Keratinocyte (primary cell): ENCODE measurements around the gene DPF3. TPM values are rescaled to one million over a fixed set of nuclear protein-coding genes. Genes with fewer than 3 reads are reported as not detected.

Source experiments
- DNase-seq: peaks from one replicate; pipeline ENCODE4 v3.0.0-alpha.2; 2011; ENCODE audit warnings: low read depth, missing footprints, low spot score
- FAIRE-seq: peaks from 2 replicates; lab custom pipeline; 2011; peaks lifted over from hg19 to GRCh38; lab: Jason Lieb, UNC
- H2AFZ ChIP-seq: 2 replicates; pipeline ENCODE4 v1.6.0; 2012; ENCODE audit warnings: low read length, control low read depth, inconsistent platforms; ENCODE audit not compliant: control insufficient read depth
- H3K27ac ChIP-seq: 2 replicates; pipeline ENCODE4 v1.5.1; 2011; ENCODE audit warnings: low read length; ENCODE audit not compliant: control insufficient read depth, insufficient read depth
- H3K27me3 ChIP-seq: 3 replicates; pipeline ENCODE4 v1.6.0; 2011; ENCODE audit warnings: low read length; ENCODE audit not compliant: control insufficient read depth, insufficient read depth; ENCODE audit errors: extremely low read depth
- H3K36me3 ChIP-seq, 2 experiments: 2 replicates in 1 of 2; 3 replicates in 1 of 2; pipeline ENCODE4 v1.5.1; 2011; ENCODE audit warnings: low read length in 2 of 2, mild to moderate bottlenecking in 1 of 2; ENCODE audit not compliant: control insufficient read depth in 2 of 2, insufficient read depth in 2 of 2; ENCODE audit errors: extremely low read depth in 1 of 2
- H3K4me1 ChIP-seq: 3 replicates; pipeline ENCODE4 v1.5.1; 2011; ENCODE audit warnings: low read length; ENCODE audit not compliant: control insufficient read depth, insufficient read depth; ENCODE audit errors: extremely low read depth
- H3K4me2 ChIP-seq: 3 replicates; pipeline ENCODE4 v1.6.0; 2011; ENCODE audit warnings: low read depth, low read length; ENCODE audit not compliant: control insufficient read depth, insufficient read depth; ENCODE audit errors: extremely low read depth
- H3K4me3 ChIP-seq, 3 experiments: fragments of 200-600 bp in 1 of 3; sonication (generic) in 1 of 3; 2 replicates in 2 of 3; 3 replicates in 1 of 3; pipeline ENCODE4 v1.5.1; 2011 to 2016; ENCODE audit warnings: low read length in 3 of 3, mild to moderate bottlenecking in 3 of 3, control low read depth in 2 of 3, inconsistent platforms in 1 of 3, low read depth in 1 of 3, mixed read lengths in 1 of 3, mixed run types in 1 of 3, moderate library complexity in 1 of 3; ENCODE audit not compliant: control insufficient read depth in 2 of 3, insufficient read depth in 2 of 3; ENCODE audit errors: extremely low read depth in 1 of 3
- H3K79me2 ChIP-seq: 2 replicates; pipeline ENCODE4 v1.6.0; 2012; ENCODE audit warnings: low read length; ENCODE audit not compliant: control insufficient read depth, insufficient read depth
- H3K9ac ChIP-seq: 3 replicates; pipeline ENCODE4 v1.6.0; 2011; ENCODE audit warnings: low read length; ENCODE audit not compliant: control insufficient read depth, insufficient read depth; ENCODE audit errors: extremely low read depth
- H3K9me1 ChIP-seq: 3 replicates; pipeline ENCODE4 v1.6.0; 2011; ENCODE audit warnings: low read length; ENCODE audit not compliant: control insufficient read depth, insufficient read depth; ENCODE audit errors: extremely low read depth
- H3K9me3 ChIP-seq: 2 replicates; pipeline ENCODE4 v1.5.1; 2012; ENCODE audit warnings: low read depth, low read length; ENCODE audit not compliant: control insufficient read depth
- H4K20me1 ChIP-seq: 3 replicates; pipeline ENCODE4 v1.6.0; 2011; ENCODE audit warnings: low read length; ENCODE audit not compliant: control insufficient read depth, insufficient read depth; ENCODE audit errors: extremely low read depth
- CTCF ChIP-seq, 3 experiments: IDR thresholded peaks in 1 of 3; conservative IDR thresholded peaks in 1 of 3; optimal IDR thresholded peaks in 1 of 3; 2 replicates in 2 of 3; 3 replicates in 1 of 3; pipeline versions ENCODE3 to v1.5.1; 2011; ENCODE audit warnings: low read length in 3 of 3, mild to moderate bottlenecking in 3 of 3, moderate library complexity in 2 of 3, control low read depth in 1 of 3, inconsistent platforms in 1 of 3; ENCODE audit not compliant: insufficient read depth in 2 of 3; ENCODE audit errors: extremely low read depth in 1 of 3
- EZH2 ChIP-seq: IDR thresholded peaks from one replicate; pipeline ENCODE4 v1.6.1; 2012; ENCODE audit warnings: inconsistent platforms, mild to moderate bottlenecking, low read length, moderate library complexity
- dilution Hi-C: fragments of 300-500 bp; cut with MboI; formaldehyde crosslinking; loops from one replicate; pipeline ENCODE4 v1.7.0; 2020; ENCODE audit warnings: low sequenced_read_pairs; ENCODE audit not compliant: extremely low pct_ligation_motif_present
- polyA plus RNA-seq, 5 experiments: library from polyadenylated mRNA; depleted of rRNA in 3 of 5; stranded (reverse) in 3 of 5; stranded (forward) in 1 of 5; unstranded in 1 of 5; fragments of >200 nt; gene quantifications; 1 replicate in 1 of 5; 2 replicates in 3 of 5; 3 replicates in 1 of 5; pipeline versions ENCODE4 v1.2.1 to v1.2.3, GENCODE V29; 2011 to 2012; ENCODE audit warnings: missing spikeins in 2 of 5, low read depth in 1 of 5, low replicate concordance in 1 of 5

DPF3 gene
- polyA plus RNA-seq, 1 donor (not counting 4 experiments of a cell fraction or from before 2014, with no cell fraction given): 1.1 TPM

- Histone ChIP-seq H3K36me3 (no peaks in the 10 kb centered on the region), H3K9ac (no peak overlapping the region), H3K27ac (no peak overlapping the region), H3K9me3 (no peaks in the 10 kb centered on the region), H2AFZ (no peak overlapping the region), H3K4me2 (no peak overlapping the region), H4K20me1 (no peaks in the 10 kb centered on the region), H3K4me3 (no peak overlapping the region), H3K79me2 (no peaks in the 10 kb centered on the region), H3K27me3 (no peaks in the 10 kb centered on the region), H3K9me1 (no peaks in the 10 kb centered on the region), H3K4me1 (no peaks in the 10 kb centered on the region)
- TF ChIP-seq EZH2 (no peak), CTCF (optimal IDR thresholded peaks at IDR 0.05 in 1 of 3, IDR thresholded peaks at IDR 0.05 in 1 of 3, conservative IDR thresholded peaks at IDR 0.05 in 1 of 3; ENCODE audit: extremely low read depth in 1 of 3, insufficient read depth in 2 of 3, low read length in 3 of 3) (no peak)
- DNase-seq (no peak), FAIRE-seq (no peak)
- dilution Hi-C loops: no loop called here
Measured at GRCh38 chr14:72869407-72870329, 24.2 kb downstream of the DPF3 start.

- Histone ChIP-seq H3K4me3 (no peak overlapping the region), H2AFZ (no peak overlapping the region), H3K27me3 (no peaks in the 10 kb centered on the region), H3K4me1 (no peaks in the 10 kb centered on the region), H3K4me2 (no peak overlapping the region), H3K27ac (no peak overlapping the region), H3K9ac (no peak overlapping the region), H3K9me1 (no peaks in the 10 kb centered on the region), H3K9me3 (no peaks in the 10 kb centered on the region), H3K79me2 (no peaks in the 10 kb centered on the region), H3K36me3 (no peaks in the 10 kb centered on the region), H4K20me1 (no peaks in the 10 kb centered on the region)
- TF ChIP-seq CTCF (optimal IDR thresholded peaks at IDR 0.05 in 1 of 3, IDR thresholded peaks at IDR 0.05 in 1 of 3, conservative IDR thresholded peaks at IDR 0.05 in 1 of 3; ENCODE audit: extremely low read depth in 1 of 3, insufficient read depth in 2 of 3, low read length in 3 of 3) (no peak), EZH2 (no peak)
- dilution Hi-C loops: no loop called here
- no peak for FAIRE-seq
- no peak for DNase-seq
Measured at GRCh38 chr14:72868500-72868899, 25.4 kb downstream of the DPF3 start.
